ENCODE measurements around the gene RPS25. TPM values are rescaled to one million over a fixed set of nuclear protein-coding genes. Genes with fewer than 3 reads are reported as not detected.

RPS25 gene
- total and polyA plus RNA-seq, 9 of the 15 experiments (the other 6 are each of a cell fraction or from before 2014, with no cell fraction given): 1,553 to 5,486 (median 2,471) TPM

- Histone ChIP-seq H3K27ac (ENCODE audit: extremely low read depth, low read depth, low read length) (no peak overlapping the region), H3K9ac (ENCODE audit: insufficient read depth in 1 of 2, low read depth in 2 of 2, low read length in 2 of 2) (no peak overlapping the region), H3K9me3 (replicated peaks; ENCODE audit: control insufficient read depth, insufficient read depth, low read depth, low read length) (no peaks in the 10 kb centered on the region), H3K4me3 (no peak overlapping the region), H3K79me2 (ENCODE audit: control insufficient read depth, insufficient read depth, low read length) (no peaks in the 10 kb centered on the region), H3K36me3 (ENCODE audit: control insufficient read depth, insufficient read depth, low read length) (peaks cover 72% of the 10 kb centered on the region), H3K27me3 (ENCODE audit: control insufficient read depth in 2 of 2, insufficient read depth in 2 of 2, low read length in 2 of 2) (no peaks in the 10 kb centered on the region), H4K20me1 (replicated peaks; ENCODE audit: control insufficient read depth, insufficient read depth, low read length) (no peaks in the 10 kb centered on the region), H3K4me1 (replicated peaks in 1 of 2; ENCODE audit: control insufficient read depth in 2 of 2, insufficient read depth in 2 of 2, low read length in 2 of 2) (peaks cover 0 to 4% of the 10 kb centered on the region in 2 experiments; a peak in 2 of 5 replicates), H2AFZ (ENCODE audit: low read depth, low read length) (no peak overlapping the region), H3K4me2 (ENCODE audit: insufficient read depth, low read length) (no peak overlapping the region), H3K9me1 (ENCODE audit: control insufficient read depth, insufficient read depth, low read length) (peaks cover 3% of the 10 kb centered on the region)
- ChIA-PET CTCF (ENCODE audit: low intra/inter-chr PET ratio) (interaction anchor here (0.6 kb wide), 1 partner anchor 225 kb away, joined by 3 read pairs; no protein-coding TSS in a partner anchor), POLR2A (interaction anchor here (1.1 to 9.3 kb wide), 5 partner anchors 8 to 48 kb away, joined by 3 to 132 read pairs (median 5); partner anchors contain the start of genes HYOU1 and VPS11)
- 98% methylated on average over 6 of the region's 6 CpGs for whole genome bisulfite sequencing (ENCODE audit: insufficient coverage, low coverage, missing lambda C conversion rate)
- in situ Hi-C loops (cut with MboI): no loop called here
- TF ChIP-seq PRPF4 (IDR thresholded peaks at IDR 0.05; ENCODE audit: insufficient read depth, low read depth, low read length, poor library complexity, severe bottlenecking): no peak
- TF ChIP-seq, protein P1, sequence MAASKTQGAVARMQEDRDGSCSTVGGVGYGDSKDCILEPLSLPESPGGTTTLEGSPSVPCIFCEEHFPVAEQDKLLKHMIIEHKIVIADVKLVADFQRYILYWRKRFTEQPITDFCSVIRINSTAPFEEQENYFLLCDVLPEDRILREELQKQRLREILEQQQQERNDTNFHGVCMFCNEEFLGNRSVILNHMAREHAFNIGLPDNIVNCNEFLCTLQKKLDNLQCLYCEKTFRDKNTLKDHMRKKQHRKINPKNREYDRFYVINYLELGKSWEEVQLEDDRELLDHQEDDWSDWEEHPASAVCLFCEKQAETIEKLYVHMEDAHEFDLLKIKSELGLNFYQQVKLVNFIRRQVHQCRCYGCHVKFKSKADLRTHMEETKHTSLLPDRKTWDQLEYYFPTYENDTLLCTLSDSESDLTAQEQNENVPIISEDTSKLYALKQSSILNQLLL (CRISPR knock-in tag; IDR thresholded peaks at IDR 0.05; ENCODE audit: borderline replicate concordance): no peak
- no peak for TF ChIP-seq NRF1 (conservative IDR thresholded peaks at IDR 0.05 in 1 of 2, IDR thresholded peaks at IDR 0.05 in 1 of 2)
- TF ChIP-seq ZNF12 (CRISPR knock-in tag; IDR thresholded peaks at IDR 0.05): no peak
- TF ChIP-seq ZKSCAN3 (CRISPR knock-in tag; IDR thresholded peaks at IDR 0.05): no peak
- TF ChIP-seq XRCC3 (IDR thresholded peaks at IDR 0.05): no peak
- 0 out of 2 replicates have a peak, but pooled peaks have one; percentile 28 for TF ChIP-seq POLR2G (IDR thresholded peaks at IDR 0.05; ENCODE audit: low read depth, low read length)
- no peak for TF ChIP-seq NFIC (IDR thresholded peaks at IDR 0.05)
- TF ChIP-seq RBFOX2 (IDR thresholded peaks at IDR 0.05; ENCODE audit: low read depth, low read length): peak; percentile 55
- TF ChIP-seq, protein P2, sequence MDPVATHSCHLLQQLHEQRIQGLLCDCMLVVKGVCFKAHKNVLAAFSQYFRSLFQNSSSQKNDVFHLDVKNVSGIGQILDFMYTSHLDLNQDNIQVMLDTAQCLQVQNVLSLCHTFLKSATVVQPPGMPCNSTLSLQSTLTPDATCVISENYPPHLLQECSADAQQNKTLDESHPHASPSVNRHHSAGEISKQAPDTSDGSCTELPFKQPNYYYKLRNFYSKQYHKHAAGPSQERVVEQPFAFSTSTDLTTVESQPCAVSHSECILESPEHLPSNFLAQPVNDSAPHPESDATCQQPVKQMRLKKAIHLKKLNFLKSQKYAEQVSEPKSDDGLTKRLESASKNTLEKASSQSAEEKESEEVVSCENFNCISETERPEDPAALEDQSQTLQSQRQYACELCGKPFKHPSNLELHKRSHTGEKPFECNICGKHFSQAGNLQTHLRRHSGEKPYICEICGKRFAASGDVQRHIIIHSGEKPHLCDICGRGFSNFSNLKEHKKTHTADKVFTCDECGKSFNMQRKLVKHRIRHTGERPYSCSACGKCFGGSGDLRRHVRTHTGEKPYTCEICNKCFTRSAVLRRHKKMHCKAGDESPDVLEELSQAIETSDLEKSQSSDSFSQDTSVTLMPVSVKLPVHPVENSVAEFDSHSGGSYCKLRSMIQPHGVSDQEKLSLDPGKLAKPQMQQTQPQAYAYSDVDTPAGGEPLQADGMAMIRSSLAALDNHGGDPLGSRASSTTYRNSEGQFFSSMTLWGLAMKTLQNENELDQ (CRISPR knock-in tag; IDR thresholded peaks at IDR 0.05; ENCODE audit: borderline replicate concordance): no peak
- ATAC-seq (no peak), DNase-seq (ENCODE audit: extremely low read depth in 1 of 4, low spot score in 3 of 4) (peak in 2 of 4 experiments; percentile 4 to 5), FAIRE-seq (no peak)
- intact Hi-C loops (cut with micrococcal nuclease): no loop called here
- BruUV-seq (replicated peaks): no TSS peak
Measured at GRCh38 chr11:119046489-119046888, 28.3 kb upstream of the RPS25 start.

All from K562 (cell line).